Gastroesophageal sphincter (tissue), 4 donors: ENCODE measurements around the gene AKR1A1. TPM values are rescaled to one million over a fixed set of nuclear protein-coding genes. Genes with fewer than 3 reads are reported as not detected.

Experiments used
- ATAC-seq: fragments of 150-250 bp; one replicate; pipeline ENCODE4 v1.9.1; 2016; ENCODE audit warnings: mild to moderate bottlenecking, moderate library complexity
- H3K27ac ChIP-seq, 4 donors: fragments of 200-600 bp; sonication (generic) in 3 of 4; 1 replicate in 3 of 4; 2 replicates in 1 of 4; pipeline ENCODE4 v1.5.1; 2016 to 2019
- H3K27me3 ChIP-seq: fragments of 200-600 bp; sonication (generic); one replicate; pipeline ENCODE4 v1.5.1; 2019
- H3K36me3 ChIP-seq, 2 donors: fragments of 200-600 bp; sonication (generic); one replicate each; pipeline ENCODE4 v1.5.1; 2019; ENCODE audit warnings: control low read depth in 1 of 2
- H3K4me1 ChIP-seq, 3 donors: fragments of 200-600 bp; sonication (generic); 1 replicate in 2 of 3; 2 replicates in 1 of 3; pipeline ENCODE4 v1.5.1; 2016 to 2019; ENCODE audit warnings: control low read depth in 2 of 3
- H3K4me3 ChIP-seq, 2 donors: fragments of 200-600 bp; sonication (generic); one replicate each; pipeline ENCODE4 v1.5.1; 2019; ENCODE audit warnings: mild to moderate bottlenecking in 1 of 2, moderate library complexity in 1 of 2
- H3K9me3 ChIP-seq, 3 donors: fragments of 200-600 bp; sonication (generic); one replicate each; pipeline ENCODE4 v1.5.1; 2017 to 2019; ENCODE audit warnings: control low read depth in 2 of 3
- EP300 ChIP-seq: sonication (generic); formaldehyde crosslinking; IDR thresholded peaks from one replicate; pipeline ENCODE4 v1.6.1; 2017; ENCODE audit warnings: antibody characterized with exemption, mild to moderate bottlenecking
- POLR2A ChIP-seq, 2 donors: fragments of 450-650 bp; IDR thresholded peaks; one replicate each; pipeline ENCODE4 v1.6.1; 2017; ENCODE audit warnings: antibody characterized with exemption in 2 of 2, mild to moderate bottlenecking in 2 of 2, moderate library complexity in 1 of 2
- POLR2AphosphoS5 ChIP-seq: sonication (generic); formaldehyde crosslinking; IDR thresholded peaks from one replicate; pipeline ENCODE4 v1.6.1; 2017; ENCODE audit warnings: antibody characterized with exemption
- WGBS, 2 donors: methylation state at CpG; one replicate each; pipeline ENCODE4 v1.1.5; 2018; ENCODE audit warnings: low coverage in 1 of 2; 5-methylcytosine and 5-hydroxymethylcytosine counted together
- total RNA-seq, 4 donors: library from RNA; depleted of rRNA; stranded (reverse); fragments of >200 nt; gene quantifications; one replicate each; pipeline ENCODE4 v1.1.0, GENCODE V29; 2016
- TF ChIP-seq, protein P1 (sequence below), 4 experiments: fragments of 200-600 bp in 2 of 4; fragments of 450-650 bp in 2 of 4; sonication (generic) in 1 of 4; IDR thresholded peaks; one replicate each; pipeline ENCODE4 v1.5.1; 2017 to 2019; ENCODE audit warnings: antibody characterized with exemption in 4 of 4, mild to moderate bottlenecking in 2 of 4, moderate library complexity in 2 of 4

AKR1A1 gene
- total RNA-seq, 4 donors from 2014 or later: 43.0 to 56.9 (median 46.5) TPM

DNA sequence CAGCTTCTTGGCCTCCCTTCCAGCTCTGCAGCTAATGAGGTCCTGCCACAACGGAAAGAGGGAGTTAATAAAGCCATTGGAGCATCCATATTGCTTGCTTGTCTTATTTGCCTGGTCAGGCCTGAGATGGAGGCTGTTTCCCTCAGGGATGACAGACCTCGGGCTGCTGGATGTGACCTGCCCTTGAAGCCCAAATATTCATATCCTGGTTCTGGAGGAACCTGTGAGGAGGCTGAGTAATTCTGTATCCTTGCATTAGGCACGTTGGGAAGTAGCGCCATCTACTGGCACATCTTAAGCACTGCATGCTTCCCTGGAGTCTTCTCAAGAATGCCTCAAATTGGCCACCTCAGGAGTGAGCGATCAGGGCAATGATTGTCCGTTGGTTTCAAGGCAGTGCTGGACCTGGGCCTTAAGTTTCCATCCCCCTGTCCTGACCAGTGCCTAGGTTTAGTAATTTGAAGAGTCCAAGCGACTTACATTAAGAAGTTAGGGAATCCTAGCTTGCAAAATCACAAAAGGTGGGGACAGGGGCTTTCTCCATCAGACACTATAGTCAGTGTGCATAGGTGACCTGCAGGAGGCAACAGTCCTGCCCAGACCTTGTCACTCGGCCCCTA, 19.4 kb downstream of the AKR1A1 start:
- ATAC-seq: peak; percentile 80
- peaks cover 0 to 21% (median 9%) of the 10 kb centered on the region in 3 donors for H3K4me1 ChIP-seq
- H3K4me3 ChIP-seq: no peak overlapping the region
- WGBS, 2 donors: 0% methylated on average over 3 of the region's 8 CpGs; no CpG with 5 or more reads in 1 of the 2 donors
- H3K9me3 ChIP-seq: no peaks in the 10 kb centered on the region
- peaks cover 0 to 41% of the 10 kb centered on the region in 2 donors for H3K36me3 ChIP-seq
- no peaks in the 10 kb centered on the region for H3K27me3 ChIP-seq
- TF ChIP-seq EP300 (no peak), POLR2AphosphoS5 (peak; percentile 36)
- TF ChIP-seq, protein P1, sequence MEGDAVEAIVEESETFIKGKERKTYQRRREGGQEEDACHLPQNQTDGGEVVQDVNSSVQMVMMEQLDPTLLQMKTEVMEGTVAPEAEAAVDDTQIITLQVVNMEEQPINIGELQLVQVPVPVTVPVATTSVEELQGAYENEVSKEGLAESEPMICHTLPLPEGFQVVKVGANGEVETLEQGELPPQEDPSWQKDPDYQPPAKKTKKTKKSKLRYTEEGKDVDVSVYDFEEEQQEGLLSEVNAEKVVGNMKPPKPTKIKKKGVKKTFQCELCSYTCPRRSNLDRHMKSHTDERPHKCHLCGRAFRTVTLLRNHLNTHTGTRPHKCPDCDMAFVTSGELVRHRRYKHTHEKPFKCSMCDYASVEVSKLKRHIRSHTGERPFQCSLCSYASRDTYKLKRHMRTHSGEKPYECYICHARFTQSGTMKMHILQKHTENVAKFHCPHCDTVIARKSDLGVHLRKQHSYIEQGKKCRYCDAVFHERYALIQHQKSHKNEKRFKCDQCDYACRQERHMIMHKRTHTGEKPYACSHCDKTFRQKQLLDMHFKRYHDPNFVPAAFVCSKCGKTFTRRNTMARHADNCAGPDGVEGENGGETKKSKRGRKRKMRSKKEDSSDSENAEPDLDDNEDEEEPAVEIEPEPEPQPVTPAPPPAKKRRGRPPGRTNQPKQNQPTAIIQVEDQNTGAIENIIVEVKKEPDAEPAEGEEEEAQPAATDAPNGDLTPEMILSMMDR (IDR thresholded peaks at IDR 0.05): peak in 3 of 4 experiments; percentile 95 to 97 (median 97)
- peak overlapping the region in 3 of 4 donors; percentile 22 to 60 (median 48) for H3K27ac ChIP-seq

DNA sequence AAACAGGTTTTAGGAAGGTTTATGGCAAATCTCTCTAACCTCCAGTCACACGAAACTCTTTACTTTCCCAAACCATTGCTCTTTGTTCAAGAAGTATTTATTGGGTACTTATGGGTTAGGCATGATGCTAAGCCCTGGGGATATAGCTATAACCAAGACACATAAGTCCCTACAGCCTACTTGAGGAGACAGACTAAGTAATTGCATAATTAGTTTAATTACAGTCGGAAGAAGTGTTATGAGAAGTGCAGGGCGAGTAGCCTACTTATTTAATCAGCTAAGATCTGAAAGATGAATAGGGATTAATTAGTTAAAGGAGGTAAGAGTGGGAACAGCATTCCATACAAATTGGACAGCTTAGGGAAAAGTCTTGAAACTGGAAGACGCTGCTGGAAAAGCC, 20.0 kb downstream of the AKR1A1 start:
- 73 to 76% methylated on average over 3 to 4 of the region's 4 CpGs for WGBS, 2 donors
- no peak for TF ChIP-seq POLR2AphosphoS5
- TF ChIP-seq EP300: no peak
- TF ChIP-seq, protein P1 (IDR thresholded peaks at IDR 0.05): no peak
- TF ChIP-seq POLR2A (IDR thresholded peaks at IDR 0.05): no peak

DNA sequence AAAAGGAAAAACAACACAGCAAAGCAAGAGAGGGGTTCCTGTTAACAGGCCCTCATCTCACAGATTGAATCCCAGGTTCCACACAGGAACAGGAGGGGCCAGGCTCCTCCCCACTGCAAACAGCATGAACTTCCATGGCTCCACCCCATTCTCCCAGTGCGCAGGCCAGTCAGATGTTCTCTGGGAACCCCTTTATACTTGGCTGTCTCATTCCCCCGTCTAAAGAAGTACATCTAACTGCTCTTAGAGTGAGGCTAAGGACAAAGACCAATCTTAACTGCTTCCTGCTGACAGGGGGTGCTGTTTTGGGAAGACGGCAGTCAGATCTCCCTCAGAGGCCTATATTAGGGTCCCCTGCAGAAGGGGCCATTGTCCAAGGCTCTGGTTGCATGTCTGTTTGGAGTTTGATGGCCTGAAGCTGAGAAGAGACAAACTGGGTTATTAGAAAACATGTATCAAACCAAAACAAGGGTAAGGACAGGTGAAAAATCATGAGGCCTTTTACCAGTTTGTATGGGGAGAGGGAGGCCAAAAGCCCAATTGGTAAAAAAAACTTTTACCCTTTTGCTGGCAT, 22.7 kb downstream of the AKR1A1 start:
- Histone ChIP-seq H3K4me3 (no peak overlapping the region), H3K27ac (no peak overlapping the region), H3K36me3 (peaks cover 0 to 17% of the 10 kb centered on the region in 2 donors), H3K9me3 (no peaks in the 10 kb centered on the region), H3K27me3 (no peaks in the 10 kb centered on the region), H3K4me1 (peaks cover 0 to 7% (median 0%) of the 10 kb centered on the region in 3 donors)
- WGBS, 2 donors: 30% methylated on average over 2 of the region's 3 CpGs; no CpG with 5 or more reads in 1 of the 2 donors
- no peak for ATAC-seq
- TF ChIP-seq POLR2AphosphoS5 (no peak), POLR2A (IDR thresholded peaks at IDR 0.05) (no peak), EP300 (no peak)
- TF ChIP-seq, protein P1 (IDR thresholded peaks at IDR 0.05): no peak

More for the DNA sequence above, 20.0 kb downstream of the AKR1A1 start:
- Histone ChIP-seq H3K4me3 (no peak overlapping the region), H3K9me3 (no peaks in the 10 kb centered on the region), H3K4me1 (peaks cover 0 to 21% (median 9%) of the 10 kb centered on the region in 3 donors), H3K36me3 (peaks cover 0 to 41% of the 10 kb centered on the region in 2 donors), H3K27ac (no peak overlapping the region), H3K27me3 (no peaks in the 10 kb centered on the region)
- ATAC-seq: no peak

DNA sequence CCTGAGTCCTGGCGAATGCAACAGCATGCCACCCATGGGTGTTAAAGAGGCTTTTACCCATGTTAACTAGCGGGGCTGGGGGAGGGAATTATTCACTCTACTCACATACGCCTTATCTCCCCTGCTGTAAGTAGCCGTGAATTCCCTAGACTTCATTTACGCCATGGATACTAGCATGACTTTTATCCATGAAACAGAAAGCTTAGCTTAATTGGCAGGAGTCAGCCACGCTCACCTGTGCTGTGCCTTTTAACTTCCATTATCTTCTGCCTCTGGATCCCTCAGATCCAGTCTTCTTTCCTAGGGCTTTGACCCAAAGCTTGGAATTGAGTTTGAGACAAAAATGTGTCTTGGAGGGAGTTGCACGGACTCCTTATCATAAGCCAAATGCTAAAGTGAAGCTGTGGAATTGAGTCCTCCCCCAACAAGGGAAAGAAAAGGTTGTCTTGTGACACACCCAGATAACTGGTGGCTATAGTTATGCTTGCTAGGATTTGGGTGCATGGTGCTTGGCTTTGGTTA, 23.5 kb downstream of the AKR1A1 start:
- H3K27me3 ChIP-seq: no peaks in the 10 kb centered on the region
- TF ChIP-seq POLR2AphosphoS5 (no peak), POLR2A (IDR thresholded peaks at IDR 0.05) (no peak), EP300 (no peak)
- TF ChIP-seq, protein P1 (IDR thresholded peaks at IDR 0.05): no peak
- H3K4me1 ChIP-seq: peaks cover 0 to 7% (median 0%) of the 10 kb centered on the region in 3 donors
- no peak for ATAC-seq
- no peak overlapping the region for H3K27ac ChIP-seq
- WGBS, 2 donors: 88 to 91% methylated on average over 5 to 6 of the region's 7 CpGs
- H3K4me3 ChIP-seq: no peak overlapping the region
- peaks cover 0 to 8% of the 10 kb centered on the region in 2 donors for H3K36me3 ChIP-seq
- no peaks in the 10 kb centered on the region for H3K9me3 ChIP-seq
